Stimulated activated naive CD4-positive, alpha-beta T cell (primary cell): ENCODE measurements around the gene GABPB1.

Experiments
- DNase-seq, 6 experiments: peaks; one replicate each; lab custom pipeline; 2025; lab: John Stamatoyannopoulos, UW

The GABPB1 gene

GRCh38 chr15:50277370-50277769, 77.6 kb downstream of the GABPB1 start:
- no peak for DNase-seq

- DNase-seq, result no peak
These were observed 79.1 kb downstream of the GABPB1 start for GRCh38 chr15:50275908-50276307.

GRCh38 chr15:50275091-50275490, 79.9 kb downstream of the GABPB1 start:
- DNase-seq, result no peak

GRCh38 chr15:50267577-50267976, 87.4 kb downstream of the GABPB1 start:
- no peak for DNase-seq

- DNase-seq, result no peak
These were observed 89.4 kb downstream of the GABPB1 start, which contains the start of gene HDC for GRCh38 chr15:50265620-50266019. TSS of gene HDC (minus strand) at chr15:50265726. CDS start at chr15:50265623, 103 bp downstream.

- no peak for DNase-seq
These were observed 92.5 kb downstream of the GABPB1 start for GRCh38 chr15:50262533-50262932.

- no peak for DNase-seq
These were observed 93.0 kb downstream of the GABPB1 start for GRCh38 chr15:50261981-50262380.

- DNase-seq, result no peak
These were observed 94.0 kb downstream of the GABPB1 start for GRCh38 chr15:50260969-50261496.

- no peak for DNase-seq
These were observed 95.7 kb downstream of the GABPB1 start for GRCh38 chr15:50259276-50259675.

- no peak for DNase-seq
These were observed 97.1 kb downstream of the GABPB1 start for GRCh38 chr15:50257924-50258323.

- no peak for DNase-seq
These were observed 97.7 kb downstream of the GABPB1 start for GRCh38 chr15:50257332-50257731.

GRCh38 chr15:50256188-50257041, 98.6 kb downstream of the GABPB1 start:
- DNase-seq, result no peak

GRCh38 chr15:50252556-50252955, 102.4 kb downstream of the GABPB1 start:
- DNase-seq, result no peak

- DNase-seq, result no peak
These were observed 103.3 kb downstream of the GABPB1 start for GRCh38 chr15:50251638-50252182.

GRCh38 chr15:50250760-50251394, 104.1 kb downstream of the GABPB1 start:
- no peak for DNase-seq

- DNase-seq, result no peak
These were observed 105.3 kb downstream of the GABPB1 start for GRCh38 chr15:50249704-50250103.

- peak in 1 of 6 experiments; percentile 3 for DNase-seq
These were observed 105.9 kb downstream of the GABPB1 start for GRCh38 chr15:50248994-50249582.

GRCh38 chr15:50247819-50248655, 107.0 kb downstream of the GABPB1 start:
- DNase-seq, result peak in 5 of 6 experiments; percentile 1 to 49 (median 42)

- DNase-seq, result no peak
These were observed 108.4 kb downstream of the GABPB1 start for GRCh38 chr15:50246631-50247030.

GRCh38 chr15:50244959-50245624, 109.9 kb downstream of the GABPB1 start:
- no peak for DNase-seq

GRCh38 chr15:50244153-50244552, 110.8 kb downstream of the GABPB1 start:
- no peak for DNase-seq
